GM21723 (cell line): ENCODE results near the gene POFUT2.

Experiments
- ATAC-seq: cut with Tn5 transposase; IDR thresholded peaks from one replicate; pipeline ENCODE4 v1.9.1; 2021; ENCODE audit warnings: mild to moderate bottlenecking, moderate library complexity; ENCODE audit not compliant: unreplicated experiment

POFUT2 gene, protein sequence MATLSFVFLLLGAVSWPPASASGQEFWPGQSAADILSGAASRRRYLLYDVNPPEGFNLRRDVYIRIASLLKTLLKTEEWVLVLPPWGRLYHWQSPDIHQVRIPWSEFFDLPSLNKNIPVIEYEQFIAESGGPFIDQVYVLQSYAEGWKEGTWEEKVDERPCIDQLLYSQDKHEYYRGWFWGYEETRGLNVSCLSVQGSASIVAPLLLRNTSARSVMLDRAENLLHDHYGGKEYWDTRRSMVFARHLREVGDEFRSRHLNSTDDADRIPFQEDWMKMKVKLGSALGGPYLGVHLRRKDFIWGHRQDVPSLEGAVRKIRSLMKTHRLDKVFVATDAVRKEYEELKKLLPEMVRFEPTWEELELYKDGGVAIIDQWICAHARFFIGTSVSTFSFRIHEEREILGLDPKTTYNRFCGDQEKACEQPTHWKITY

DNA sequence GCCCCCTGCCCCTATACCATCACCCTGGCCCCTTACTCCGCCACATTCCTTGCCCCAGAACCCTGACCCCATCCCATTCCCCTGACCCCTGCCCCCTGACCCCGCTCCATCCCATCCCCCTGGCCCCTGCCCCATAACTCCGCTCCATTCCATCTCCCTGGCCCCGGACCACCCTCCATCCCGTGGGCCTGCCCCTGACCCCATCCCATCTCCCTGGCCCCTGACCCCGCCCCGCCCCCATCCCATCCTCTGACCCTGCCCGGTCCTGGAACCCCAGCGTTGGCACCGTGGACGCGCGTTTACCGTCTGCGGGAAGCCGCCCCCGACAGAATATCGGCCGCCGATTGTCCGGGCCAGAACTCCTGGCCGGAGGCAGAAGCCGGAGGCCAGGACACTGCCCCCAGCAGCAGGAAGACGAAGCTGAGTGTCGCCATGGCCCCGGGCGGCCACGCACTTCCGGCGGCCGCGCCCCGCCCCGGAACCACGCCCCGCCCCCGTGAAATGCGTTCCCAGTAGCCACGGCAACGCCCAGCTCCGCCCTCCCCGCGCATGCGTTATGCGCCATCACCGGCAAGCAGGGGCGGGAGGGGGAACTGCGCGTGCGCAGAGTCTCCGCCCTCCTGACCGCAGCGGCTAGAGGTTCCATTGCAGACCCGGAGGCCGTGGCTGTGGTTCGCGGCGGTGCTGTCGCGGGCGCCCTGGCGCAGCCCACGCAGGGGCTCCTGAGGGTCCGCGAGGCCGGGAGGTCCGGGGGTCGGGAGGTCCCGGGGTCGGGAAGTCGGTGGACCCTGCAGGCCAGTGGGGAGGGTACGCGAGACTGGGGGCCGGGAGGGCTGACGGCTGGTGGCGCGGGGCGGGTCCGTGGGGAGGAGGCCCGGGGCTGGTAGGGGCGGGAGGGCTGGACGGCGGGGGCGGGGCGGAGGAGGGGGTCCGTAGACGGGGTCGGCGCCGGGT, at the start of gene POFUT2:
Gene POFUT2, minus strand, starts transcription at position 458 of the 954 bp plus-strand sequence. Its CDS starts 24 bp downstream, at position 434.
- ATAC-seq: peak; percentile 73

DNA sequence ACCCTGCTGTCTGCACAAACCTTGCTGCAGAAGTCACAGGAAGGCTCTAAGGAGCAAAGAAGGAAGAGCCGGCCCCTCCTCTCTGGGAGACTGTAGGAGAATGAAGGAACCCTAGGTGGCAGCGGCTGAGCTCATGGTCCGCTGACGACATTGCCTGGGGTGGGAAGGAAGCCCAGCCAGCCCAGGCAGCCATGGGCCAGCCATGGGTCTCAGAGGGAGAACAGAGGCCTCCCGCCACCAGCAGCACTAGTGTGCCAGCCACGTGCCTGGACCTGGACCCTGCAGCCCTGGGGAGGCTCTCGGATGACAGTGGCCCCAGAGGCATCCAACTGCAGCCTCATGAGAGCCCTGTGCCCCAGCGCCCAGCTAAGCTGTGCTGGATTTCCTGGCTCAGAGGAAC, 49.2 kb upstream of the POFUT2 start:
- ATAC-seq: no peak

DNA sequence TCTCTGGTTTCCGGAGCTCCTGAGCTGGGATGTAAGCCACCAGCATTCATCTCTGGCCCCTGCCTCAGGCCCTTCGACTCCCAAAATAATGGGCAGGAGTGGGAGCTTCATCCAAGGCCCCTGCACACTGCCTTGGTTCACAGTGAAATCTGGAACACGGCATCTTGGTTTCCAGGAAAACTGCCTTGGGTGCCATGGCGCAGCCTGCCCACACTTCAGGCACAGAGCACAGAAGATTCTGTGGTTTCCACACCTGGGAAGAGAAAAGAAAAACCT, 48.8 kb upstream of the POFUT2 start:
- no peak for ATAC-seq

DNA sequence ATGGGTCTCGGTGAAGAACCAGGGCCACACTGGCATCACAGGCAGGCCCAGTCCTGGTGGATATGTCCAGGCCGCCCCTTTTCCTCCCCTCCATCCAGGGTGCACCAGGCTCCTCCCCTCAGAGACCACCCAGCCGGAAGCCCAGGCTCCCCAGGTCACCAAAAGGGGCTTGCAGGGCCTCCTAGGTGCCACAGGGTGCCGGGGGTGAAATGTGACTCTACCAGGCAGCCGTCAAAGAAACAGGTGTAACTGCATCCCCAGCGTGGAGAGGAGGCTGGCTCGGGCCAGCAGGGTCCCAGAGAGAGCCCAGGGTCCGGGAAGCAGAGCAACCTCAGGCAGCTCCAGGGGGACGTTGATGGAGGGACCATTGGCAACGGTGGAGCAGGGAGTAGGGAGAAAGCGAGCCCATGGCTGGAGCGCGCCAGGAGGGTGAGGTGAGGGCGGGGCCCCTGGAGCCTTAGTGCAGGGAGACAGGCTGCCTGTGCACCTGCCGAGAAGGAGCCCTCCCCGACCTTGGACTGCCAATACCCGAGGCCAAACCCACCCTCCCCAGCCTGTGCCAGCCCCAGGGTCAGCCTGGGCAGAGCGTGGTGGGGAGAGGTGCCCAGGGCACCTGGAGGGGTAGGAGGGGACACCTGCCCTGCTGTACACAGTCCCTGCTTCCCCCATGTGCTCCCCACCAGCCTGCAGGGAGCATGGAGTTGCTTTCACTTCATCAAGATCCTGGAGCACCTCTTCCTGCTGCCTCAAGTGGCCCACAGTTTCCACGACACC, 48.3 kb upstream of the POFUT2 start:
- no peak for ATAC-seq

DNA sequence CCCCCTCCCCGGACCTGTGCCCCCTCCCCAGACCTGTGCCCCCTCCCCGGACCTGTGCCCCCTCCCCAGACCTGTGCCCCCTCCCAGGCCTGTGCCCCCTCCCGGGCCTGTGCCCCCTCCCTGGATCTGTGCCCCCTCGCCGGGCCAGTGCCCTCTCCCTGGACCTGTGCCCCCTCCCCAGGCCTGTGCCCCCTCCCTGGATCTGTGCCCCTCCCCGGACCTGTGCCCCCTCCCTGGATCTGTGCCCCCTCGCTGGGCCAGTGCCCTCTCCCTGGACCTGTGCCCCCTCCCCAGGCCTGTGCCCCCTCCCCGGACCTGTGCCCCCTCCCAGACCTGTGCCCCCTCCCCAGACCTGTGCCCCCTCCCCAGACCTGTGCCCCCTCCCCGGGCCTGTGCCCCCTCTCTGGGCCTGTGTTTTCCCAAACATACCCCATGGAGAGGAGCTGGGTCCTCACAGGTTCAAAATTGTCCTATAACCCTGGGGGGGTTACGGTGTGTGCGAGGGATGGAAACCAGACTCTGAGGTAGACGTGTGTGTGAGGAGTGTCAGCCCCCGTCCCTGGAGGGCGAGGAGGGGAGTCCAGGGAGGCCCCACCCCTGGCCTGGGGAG, 47.6 kb upstream of the POFUT2 start:
- no peak for ATAC-seq

DNA sequence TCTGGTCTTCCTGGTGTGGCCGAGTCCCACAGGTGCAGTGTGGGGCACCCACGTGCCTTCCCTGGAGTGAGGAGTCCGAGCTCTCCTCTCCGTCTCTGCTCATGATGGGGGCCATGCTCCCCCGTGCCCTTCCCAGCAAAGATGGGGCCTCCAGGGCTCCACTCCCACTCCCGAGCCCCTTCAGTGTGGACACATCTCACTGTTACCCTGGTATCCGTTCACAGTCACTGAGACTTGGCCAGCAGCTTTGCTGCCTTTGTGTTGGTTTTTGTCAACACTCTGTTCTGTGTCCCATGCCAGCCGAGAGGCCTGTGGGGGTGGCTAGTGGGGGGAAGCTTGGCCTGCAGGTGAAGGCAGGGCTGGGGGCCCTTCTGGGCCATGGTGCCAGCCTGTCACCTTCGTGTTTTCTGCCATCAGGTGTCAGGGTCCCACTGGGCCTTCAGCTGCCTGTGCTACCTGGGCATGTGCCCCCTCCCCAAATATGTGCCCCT, 46.9 kb upstream of the POFUT2 start:
- ATAC-seq: no peak

DNA sequence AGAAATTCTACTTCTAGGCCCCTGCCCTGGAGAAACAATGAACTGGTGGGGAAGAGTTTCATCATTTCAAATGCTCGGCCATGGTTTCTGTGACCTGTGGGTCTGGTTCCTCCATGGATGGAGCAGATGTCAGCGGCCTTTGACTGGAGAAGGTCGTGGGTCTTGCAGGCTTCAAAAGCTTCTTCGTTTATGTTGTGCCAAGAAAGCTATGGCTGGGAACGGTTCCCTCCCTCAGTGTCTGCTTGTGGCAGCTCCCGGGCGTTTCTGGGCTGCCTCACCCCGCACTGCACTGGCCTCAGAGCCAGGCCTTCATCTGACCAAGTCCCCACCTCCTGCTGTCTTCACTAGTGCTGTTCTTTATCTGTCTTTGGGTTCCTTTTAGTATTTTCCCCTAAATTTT, 46.4 kb upstream of the POFUT2 start:
- no peak for ATAC-seq

DNA sequence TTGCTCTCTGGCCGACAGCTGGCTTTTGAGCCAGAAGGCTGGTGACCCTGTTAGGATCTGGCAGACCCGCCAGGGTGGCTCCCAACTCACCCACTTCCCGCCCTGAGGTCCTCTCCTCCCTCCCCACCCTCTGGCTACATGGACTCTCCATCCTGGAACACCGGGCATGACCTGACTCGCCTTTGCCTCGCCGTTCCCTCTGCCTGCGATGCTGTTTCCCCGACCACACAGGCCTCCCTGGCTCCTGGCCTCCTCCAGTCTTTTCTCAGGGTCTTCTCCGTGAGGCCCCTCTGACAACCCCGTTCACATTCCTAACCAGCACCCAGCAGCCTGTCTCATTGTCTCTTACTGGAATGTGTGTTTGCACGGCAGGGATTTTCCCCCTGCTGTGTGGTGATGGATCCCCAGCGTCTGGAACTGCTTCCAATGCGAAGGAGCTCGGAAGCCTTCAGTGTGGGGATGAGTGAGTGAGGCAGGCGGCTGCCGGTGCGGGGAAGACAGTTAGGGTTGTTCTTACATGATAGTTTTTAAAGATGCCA, 46.0 kb upstream of the POFUT2 start:
- ATAC-seq: no peak

DNA sequence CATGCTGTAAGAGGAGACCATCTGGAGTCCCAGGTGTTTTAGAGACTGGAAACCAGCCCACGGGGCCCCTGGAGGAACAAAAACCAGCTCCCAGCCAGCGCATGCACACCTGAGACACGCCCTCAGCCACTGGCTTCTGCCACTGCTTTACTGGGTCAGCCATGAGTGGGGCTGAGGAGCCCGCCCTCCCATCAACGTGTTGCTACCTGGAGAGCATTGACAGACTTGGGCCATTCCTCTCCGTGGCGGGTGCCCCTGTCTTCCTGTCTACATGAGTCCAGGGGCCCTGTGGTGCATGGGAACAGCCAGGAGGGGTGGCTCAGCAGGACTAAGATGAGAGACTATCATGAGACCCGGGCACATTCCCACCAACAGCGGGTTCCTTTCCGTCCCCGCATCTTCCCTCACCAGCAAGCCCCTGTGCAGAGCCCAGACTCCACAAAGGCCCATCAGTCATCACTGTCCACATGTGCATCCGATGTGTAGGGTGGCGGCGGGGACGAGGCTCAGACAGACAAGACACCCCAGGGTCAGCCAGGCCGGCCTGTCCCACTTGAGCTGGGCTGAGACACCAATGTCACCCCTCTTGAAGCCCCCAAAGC, 45.4 kb upstream of the POFUT2 start:
- no peak for ATAC-seq

DNA sequence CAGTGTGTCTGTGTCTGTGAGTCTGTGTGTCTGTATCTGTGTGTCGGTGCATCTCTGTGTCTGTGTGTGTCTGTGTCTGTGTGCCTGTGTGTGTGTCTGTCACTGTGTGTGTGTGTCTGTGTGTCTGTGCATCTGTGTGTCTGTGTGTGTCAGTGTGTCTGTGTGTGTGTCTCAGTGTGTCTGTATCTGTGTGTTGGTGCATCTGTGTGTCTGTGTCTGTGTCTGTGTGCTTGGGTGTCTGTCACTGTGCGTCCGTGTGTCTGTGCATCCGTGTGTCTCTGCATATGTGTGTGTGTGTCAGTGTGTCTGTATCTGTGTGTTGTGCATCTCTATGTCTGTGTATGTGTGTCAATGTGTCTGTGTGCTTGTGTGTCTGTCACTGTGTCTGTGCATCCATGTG, 44.7 kb upstream of the POFUT2 start:
- ATAC-seq: no peak

DNA sequence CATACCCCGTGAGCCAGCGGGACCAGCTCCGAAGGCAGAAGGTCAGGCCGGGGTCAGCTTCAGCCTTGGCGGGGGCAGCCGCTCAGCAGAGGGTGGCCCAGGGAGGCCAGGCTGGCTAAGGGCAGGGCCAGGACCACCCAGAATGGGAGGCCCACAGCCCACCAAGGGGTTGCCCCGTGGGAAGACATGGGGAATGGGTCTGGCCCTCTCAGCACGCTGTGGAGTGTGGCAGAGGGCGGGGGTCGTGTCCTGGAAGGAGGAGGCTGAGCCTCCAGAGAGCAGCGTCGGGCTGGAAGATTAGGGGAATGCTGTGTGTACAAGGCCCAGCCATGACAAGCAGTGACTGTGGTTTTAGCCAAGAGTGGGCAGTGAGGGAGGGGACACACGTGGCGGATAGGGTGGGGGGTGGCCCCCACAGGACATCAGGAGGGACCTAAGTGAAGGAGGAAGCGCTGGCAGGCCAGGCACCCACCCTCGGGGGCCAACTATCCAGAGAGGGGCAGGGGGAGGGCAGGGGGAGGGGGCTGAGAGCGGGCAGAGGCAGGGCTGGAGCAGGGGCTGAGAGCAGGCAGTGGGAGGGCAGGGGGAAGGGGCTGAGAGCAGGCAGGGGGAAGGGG, 43.9 kb upstream of the POFUT2 start:
- no peak for ATAC-seq

DNA sequence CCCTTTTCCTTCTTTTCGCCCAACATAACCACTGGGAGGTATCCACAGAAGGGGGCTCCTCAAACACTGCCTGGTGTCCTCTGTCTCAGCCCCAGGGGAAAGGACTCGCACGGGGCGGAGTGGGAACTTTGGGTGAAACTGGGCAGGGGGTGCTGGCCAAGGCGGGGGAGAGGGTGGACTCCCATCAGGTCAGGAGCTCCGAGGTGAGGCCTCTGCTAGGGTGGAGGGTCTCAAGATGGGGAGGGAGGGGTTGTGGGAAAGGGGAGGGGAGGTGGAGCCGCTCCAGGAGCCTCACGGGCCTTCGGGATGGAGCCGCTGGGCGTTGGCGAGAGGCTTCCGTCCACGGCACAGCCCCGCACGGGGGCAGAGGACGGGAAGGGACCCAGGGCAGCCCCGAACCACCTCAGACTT, 43.2 kb upstream of the POFUT2 start:
- ATAC-seq: no peak

DNA sequence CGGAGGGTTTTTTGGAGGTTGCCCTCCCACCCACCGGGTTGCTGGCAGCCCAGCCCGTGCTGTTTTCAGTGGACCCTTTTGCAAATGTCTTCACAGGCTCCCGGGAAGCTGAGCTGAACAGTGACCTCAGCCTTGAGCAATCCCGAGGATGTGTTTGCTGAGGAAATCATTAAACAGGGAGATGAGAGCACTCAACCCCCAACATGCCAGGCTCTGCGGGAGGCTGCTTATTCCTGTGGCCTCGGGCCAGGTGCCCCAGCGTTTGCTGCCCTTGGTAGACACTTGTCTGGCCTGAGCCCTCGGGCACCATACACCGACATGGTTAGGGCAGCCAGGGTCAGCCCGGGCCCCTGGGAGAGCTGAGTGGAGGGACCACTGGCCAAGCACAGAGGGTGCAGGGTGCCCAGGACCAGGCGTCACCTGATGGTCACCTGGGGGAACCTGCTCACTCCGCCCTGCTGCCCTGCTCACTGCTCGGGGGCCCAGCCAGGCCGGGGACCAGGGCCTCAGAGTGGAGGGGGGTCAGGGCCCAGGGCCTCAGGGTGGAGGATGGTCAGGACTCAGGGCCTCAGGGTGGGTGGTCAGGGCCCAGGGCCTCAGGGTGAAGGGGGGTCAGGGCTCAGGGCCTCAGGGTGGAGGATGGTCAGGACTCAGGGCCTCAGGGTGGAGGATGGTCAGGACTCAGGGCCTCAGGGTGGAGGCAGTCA, 42.5 kb upstream of the POFUT2 start:
- ATAC-seq: no peak

DNA sequence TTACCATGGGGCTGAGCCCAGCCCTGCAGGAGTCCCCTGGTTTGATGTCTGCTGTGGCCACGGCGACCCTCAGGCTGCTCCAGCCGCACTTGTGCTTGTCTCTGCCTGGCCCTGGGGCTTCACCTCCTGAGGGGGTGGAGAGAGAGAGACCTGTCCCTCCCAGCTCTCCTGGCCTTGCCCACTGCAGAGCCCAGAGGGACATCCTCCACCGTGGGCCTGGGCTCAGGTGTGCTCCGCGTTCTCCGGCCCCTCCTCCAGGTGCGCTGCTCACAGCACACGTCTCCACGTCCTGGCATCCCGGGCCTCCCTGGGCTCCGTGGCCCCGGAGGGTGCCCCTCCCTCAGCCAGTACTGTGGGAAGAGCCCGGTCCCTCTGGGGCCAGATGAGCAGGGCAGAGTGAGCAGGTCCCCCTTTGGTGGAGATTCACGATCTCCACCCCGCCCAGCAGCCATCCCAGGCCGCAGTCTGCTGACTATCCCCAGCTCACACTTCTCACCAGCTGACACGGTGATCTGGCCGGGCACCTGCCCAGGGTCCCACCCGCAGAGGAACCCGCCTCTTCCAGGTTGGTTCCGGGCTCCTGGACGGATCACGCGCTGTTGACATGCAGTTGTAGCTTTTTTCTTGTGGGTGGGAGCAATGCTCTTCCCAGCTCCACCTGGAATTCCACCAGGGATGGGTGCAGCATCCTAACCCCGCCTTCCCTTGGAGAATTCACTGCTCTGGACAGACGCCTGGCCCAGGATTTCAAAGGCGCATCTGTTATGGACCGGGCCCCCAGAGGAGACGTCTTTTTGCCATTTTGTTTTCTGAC, 41.8 kb upstream of the POFUT2 start:
- ATAC-seq: no peak

DNA sequence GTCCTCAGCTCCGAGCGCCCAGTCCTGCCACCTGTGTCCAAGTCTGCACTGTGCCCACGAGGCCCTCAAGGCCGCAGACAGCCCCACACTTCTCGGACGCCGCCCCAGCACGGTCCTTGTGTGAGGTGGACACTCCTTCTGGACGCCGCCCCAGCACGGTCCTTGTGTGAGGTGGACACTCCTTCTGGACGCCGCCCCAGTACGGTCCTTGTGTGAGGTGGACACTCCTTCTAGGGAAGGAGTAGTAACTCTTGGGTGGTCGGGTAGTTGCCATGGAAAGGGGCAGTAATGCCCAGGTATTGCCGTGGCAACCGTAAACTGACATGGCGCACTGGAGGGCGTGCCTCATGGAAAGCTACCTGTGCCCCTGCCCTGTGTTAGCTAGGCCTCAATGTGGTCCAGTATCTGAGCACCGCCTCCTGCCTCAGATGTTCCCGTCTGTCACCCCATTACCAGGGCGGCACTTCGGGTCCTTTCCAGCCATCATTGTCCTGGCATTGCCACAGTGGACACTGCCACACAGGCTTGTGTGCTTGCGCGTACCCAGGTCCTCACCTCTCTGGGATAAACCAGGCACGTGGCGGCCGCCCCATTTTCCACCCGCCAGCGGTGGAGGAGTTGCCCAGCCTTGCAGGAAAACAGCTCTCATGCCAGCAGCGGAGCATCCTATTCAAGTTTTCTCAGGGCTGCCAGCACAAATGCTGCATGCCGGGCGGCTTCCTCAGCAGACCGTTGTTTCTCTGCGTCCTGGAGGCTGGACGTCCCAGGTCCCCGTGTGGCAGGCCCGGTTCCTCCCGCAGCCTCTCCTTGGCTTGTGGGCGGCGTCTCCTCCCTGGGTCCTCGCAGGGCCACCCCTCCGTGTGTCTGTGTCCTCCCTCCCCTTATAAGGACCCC, 40.8 kb upstream of the POFUT2 start:
- ATAC-seq: no peak

DNA sequence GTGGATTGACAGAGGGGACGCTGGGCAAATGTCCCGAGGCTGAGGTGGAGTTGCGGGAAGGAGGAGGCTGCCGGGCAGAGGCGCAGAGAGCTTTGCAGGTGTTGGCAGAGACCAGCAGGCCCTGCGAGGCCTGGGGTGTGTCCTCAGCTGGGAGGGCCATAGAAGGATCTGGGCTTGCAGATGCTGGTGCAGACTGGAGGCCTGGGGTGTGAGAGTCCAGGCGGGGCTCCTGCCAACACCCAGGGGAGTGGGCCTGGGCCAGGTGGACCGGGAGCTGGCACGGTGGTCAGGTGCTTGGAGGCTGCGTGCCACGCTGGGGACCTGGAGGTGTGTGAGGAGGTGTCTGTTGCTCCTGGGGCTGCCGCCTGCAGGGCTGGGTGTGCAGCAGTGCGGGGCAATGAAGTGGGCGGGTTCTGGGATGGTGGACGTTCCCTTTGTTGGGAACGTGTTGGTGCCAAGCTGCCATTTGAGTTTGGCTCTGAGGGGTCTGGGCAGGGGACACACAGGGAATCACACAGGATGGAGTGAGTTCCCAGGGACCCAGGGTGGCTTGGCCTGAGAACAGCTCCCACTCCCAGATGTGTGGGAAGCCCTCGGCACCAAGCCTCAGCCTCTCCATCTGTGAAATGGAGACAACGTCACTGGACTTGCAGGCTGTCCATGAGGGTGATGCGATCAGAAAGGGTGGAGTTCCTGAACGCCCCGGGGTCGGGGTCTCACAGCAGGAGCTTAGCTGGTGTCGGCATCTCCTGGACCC, 39.9 kb upstream of the POFUT2 start:
- ATAC-seq: no peak
